Neural progenitor cell (in vitro differentiated cells): Measurements from ENCODE around the gene PAQR9.

ENCODE experiments used
- CTCF ChIP-seq: fragments of 200-600 bp; sonication (generic); IDR thresholded peaks from 2 replicates; pipeline ENCODE4 v1.5.1; 2017; ENCODE audit warnings: antibody characterized with exemption, mild to moderate bottlenecking
- EZH2 ChIP-seq: fragments of 200-600 bp; sonication (generic); IDR thresholded peaks from 2 replicates; pipeline ENCODE4 v1.6.1; 2017; ENCODE audit warnings: antibody characterized with exemption, mild to moderate bottlenecking, moderate library complexity
- EZH2phosphoT487 ChIP-seq: fragments of 200-600 bp; sonication (generic); IDR thresholded peaks from 2 replicates; pipeline ENCODE4 v1.6.1; 2017; ENCODE audit warnings: antibody characterized with exemption

GRCh38 chr3:142923694-142924093 lies 39.8 kb downstream of the PAQR9 start:
- TF ChIP-seq CTCF (no peak), EZH2 (no peak), EZH2phosphoT487 (no peak)
